ENCODE data around the gene DYNLT2.
"Not testable (repeated sequence)": the region's sequence is repeated elsewhere in the genome, so short reads cannot be mapped to it uniquely, and the experiment has no call there.

DYNLT2 gene

GRCh38 chr6:169700296-169700695 is 51.1 kb downstream of the DYNLT2 start:
- FAIRE-seq: no peak
- no peak for TF ChIP-seq CTCF (IDR thresholded peaks at IDR 0.05; ENCODE audit: insufficient read depth, missing control alignments)
- DNase-seq (ENCODE audit: insufficient read length, low spot score): no peak

GRCh38 chr6:169697115-169697514 is 54.3 kb downstream of the DYNLT2 start:
- peak; percentile 12 for TF ChIP-seq CTCF (IDR thresholded peaks at IDR 0.05; ENCODE audit: insufficient read depth, missing control alignments)
- FAIRE-seq; DNase-seq (ENCODE audit: insufficient read length, low spot score): not testable (repeated sequence)

DNA sequence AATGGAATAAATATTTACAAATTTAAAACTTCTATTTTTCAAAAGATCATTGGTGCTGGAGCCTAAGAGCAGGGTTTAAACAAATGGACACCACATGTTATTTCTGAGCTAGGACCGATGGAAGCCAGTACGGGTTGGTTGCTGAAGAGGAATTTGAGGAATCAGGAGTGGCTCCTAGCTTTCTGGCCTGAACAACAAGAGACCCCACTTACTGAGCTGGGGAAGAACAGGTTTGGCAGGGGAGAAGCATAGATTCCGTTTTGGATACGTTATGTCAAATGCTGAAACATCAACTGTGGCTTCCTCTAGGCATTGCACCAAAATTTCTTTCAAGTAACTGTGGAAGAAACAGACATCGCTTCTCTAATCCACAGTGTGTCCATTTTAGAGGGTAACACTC is 56.2 kb downstream of the DYNLT2 start:
- FAIRE-seq: no peak
- TF ChIP-seq CTCF (IDR thresholded peaks at IDR 0.05; ENCODE audit: insufficient read depth, missing control alignments): no peak
- no peak for DNase-seq (ENCODE audit: insufficient read length, low spot score)

DNA sequence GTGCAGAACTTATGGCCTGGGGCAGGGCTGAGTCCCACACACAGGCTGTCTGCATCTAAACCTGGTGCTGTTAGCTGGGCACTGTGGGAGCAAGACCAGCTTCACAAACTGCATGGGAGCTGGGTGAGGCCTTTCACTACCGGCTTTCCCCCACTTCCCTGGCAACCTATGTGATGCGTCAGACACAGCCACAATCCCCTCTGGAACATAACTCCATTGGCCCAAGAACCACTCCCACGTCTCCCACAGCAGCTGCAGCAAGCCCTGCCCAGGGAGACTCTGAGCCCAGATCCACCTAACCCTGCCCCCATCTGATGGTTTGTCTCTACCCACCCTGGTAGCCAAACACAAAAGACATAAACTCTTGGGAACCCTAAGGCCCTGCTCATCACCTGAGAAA is 58.9 kb downstream of the DYNLT2 start:
- TF ChIP-seq CTCF (IDR thresholded peaks at IDR 0.05; ENCODE audit: insufficient read depth, missing control alignments): no peak
- DNase-seq (ENCODE audit: insufficient read length, low spot score) (no peak), FAIRE-seq (no peak)

DNA sequence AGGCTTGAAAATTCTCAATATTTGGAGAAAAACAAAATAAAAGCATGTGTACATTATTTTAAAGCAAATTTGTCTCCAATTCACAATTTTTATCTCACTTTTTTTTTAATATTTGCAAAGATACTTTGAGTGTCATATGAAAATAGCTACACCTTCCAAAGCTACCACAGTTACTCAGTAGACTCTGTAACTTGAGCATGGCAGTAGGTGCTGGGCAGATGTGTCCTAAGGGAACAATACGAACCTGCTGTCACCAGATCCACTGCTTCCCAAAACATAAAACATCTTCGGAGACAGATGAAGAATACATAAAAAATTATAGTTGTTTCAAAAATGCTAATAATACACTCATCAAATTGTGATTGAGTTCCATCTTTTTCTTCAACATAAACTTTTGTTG is 60.1 kb downstream of the DYNLT2 start:
- DNase-seq (ENCODE audit: insufficient read length, low spot score) (no peak), FAIRE-seq (no peak)
- TF ChIP-seq CTCF (IDR thresholded peaks at IDR 0.05; ENCODE audit: insufficient read depth, missing control alignments): no peak
